Activated CD4-positive, alpha-beta memory T cell treated with anti-CD3 and anti-CD28 coated beads, Interleukin-2, amount 10 ng/mL, durations not matched to agents 7 days and 5 days (primary cell): ENCODE measurements around the gene LDB1. TPM values are rescaled to one million over a fixed set of nuclear protein-coding genes. Genes with fewer than 3 reads are reported as not detected.

Experiments
- CTCF ChIA-PET: fragments of 350-600 bp; sonication (Branson Sonifier 250); formaldehyde crosslinking; loops from one replicate; lab custom pipeline; 2021; ENCODE audit warnings: antibody characterized with exemption, inconsistent platforms; lab: Charles Lee
- POLR2A ChIA-PET: fragments of 350-600 bp; sonication (Branson Sonifier 250); formaldehyde crosslinking; loops from one replicate; lab custom pipeline; 2021; ENCODE audit warnings: antibody characterized with exemption; lab: Charles Lee
- DNase-seq: peaks from one replicate; pipeline ENCODE4 v3.0.0-alpha.2; 2020
- H3K27ac Mint-ChIP-seq: one replicate; pipeline ENCODE4 v1.8.0; 2021; ENCODE audit warnings: mild to moderate bottlenecking, mixed read lengths
- H3K27me3 Mint-ChIP-seq: one replicate; pipeline ENCODE4 v1.8.0; 2021; ENCODE audit warnings: mixed read lengths
- H3K36me3 Mint-ChIP-seq: one replicate; pipeline ENCODE4 v1.8.0; 2021; ENCODE audit warnings: low read depth, mixed read lengths
- H3K4me1 Mint-ChIP-seq: one replicate; pipeline ENCODE4 v1.8.0; 2021; ENCODE audit warnings: mixed read lengths
- H3K4me3 Mint-ChIP-seq: one replicate; pipeline ENCODE4 v1.8.0; 2021; ENCODE audit warnings: mild to moderate bottlenecking, mixed read lengths
- H3K9me3 Mint-ChIP-seq: one replicate; pipeline ENCODE4 v1.8.0; 2021; ENCODE audit warnings: mixed read lengths
- total RNA-seq, 2 experiments: library from RNA; stranded (reverse); gene quantifications; one replicate each; pipeline ENCODE4 v1.2.3, GENCODE V29; 2021

The LDB1 gene
- total RNA-seq, 2 experiments from 2014 or later = 81.3 to 83.1 TPM

DNA sequence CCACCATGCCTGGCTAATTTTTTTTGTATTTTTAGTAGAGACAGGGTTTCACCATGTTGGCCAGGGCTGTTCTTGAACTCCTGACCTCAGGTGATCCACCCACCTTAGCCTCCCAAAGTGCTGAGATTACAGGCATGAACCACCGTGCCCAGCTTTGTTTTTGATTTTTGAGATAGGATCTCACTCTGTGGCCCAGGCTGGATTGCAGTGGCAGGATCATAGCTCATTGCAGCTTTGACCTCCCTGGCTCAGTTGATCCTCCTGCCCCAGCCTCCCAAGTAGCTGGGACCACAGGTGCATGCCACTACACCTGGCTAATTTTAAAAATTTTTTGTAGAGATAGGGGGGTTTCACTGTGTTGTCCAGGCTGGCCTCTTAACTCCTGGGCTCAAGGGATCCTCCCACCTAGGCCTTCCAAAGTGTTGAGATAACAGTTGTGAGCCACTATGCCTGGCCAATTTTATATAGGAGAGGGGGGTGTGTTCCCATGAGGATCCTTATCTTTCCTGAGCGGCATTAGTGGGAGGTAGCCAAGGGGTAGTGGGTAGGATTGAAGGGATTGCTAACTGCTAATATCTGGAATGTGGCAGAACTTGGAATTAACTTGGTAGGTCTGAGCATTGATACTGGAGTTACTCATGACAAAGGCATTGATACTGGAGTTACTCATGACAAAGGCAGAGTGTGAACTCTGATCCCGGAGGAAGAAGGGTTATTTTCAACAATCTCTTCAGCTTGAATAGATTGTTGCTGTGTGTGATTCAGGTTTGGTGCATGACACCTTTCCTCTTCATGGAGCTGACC lies 31.0 kb upstream of the LDB1 start:
- Mint-ChIP-seq H3K9me3 (no peaks in the 10 kb centered on the region), H3K27me3 (no peaks in the 10 kb centered on the region), H3K27ac (peak overlapping the region; percentile 87), H3K4me3 (peak overlapping the region; percentile 90), H3K36me3 (peaks cover 59% of the 10 kb centered on the region), H3K4me1 (peaks cover 47% of the 10 kb centered on the region)
- CTCF ChIA-PET = interaction anchor here (0.9 to 3.4 kb wide), 7 partner anchors 9 to 201 kb away, joined by 3 to 18 read pairs (median 4); partner anchors contain the start of gene PPRC1
- POLR2A ChIA-PET = interaction anchor here (0.7 to 4.7 kb wide), 20 partner anchors 9 to 333 kb away, joined by 3 to 34 read pairs (median 4); partner anchors contain the start of genes FBXL15, HPS6 and OGA
- DNase-seq = no peak

GRCh38 chr10:102148275-102148674 lies 28.1 kb upstream of the LDB1 start:
- POLR2A ChIA-PET = interaction anchor here (1.1 to 1.6 kb wide), 3 partner anchors 9 to 34 kb away, joined by 3 to 7 read pairs (median 3); no protein-coding TSS in a partner anchor
- Mint-ChIP-seq H3K36me3 (peaks cover 65% of the 10 kb centered on the region), H3K4me1 (peaks cover 24% of the 10 kb centered on the region), H3K4me3 (no peak overlapping the region), H3K27me3 (no peaks in the 10 kb centered on the region), H3K9me3 (no peaks in the 10 kb centered on the region), H3K27ac (peak overlapping the region; percentile 56)
- DNase-seq = no peak
- CTCF ChIA-PET = interaction anchor here (1.0 kb wide), 1 partner anchor 13 kb away, joined by 4 read pairs; no protein-coding TSS in a partner anchor

- peak overlapping the region; percentile 42 for H3K27ac Mint-ChIP-seq
- peaks cover 68% of the 10 kb centered on the region for H3K36me3 Mint-ChIP-seq
- ChIA-PET CTCF (no interaction called here), POLR2A (interaction anchor here (1.6 to 2.1 kb wide), 3 partner anchors 8 to 13 kb away, joined by 7 to 9 read pairs (median 8); no protein-coding TSS in a partner anchor)
- no peak for DNase-seq
- H3K9me3 Mint-ChIP-seq = no peaks in the 10 kb centered on the region
- no peaks in the 10 kb centered on the region for H3K27me3 Mint-ChIP-seq
- H3K4me1 Mint-ChIP-seq = peaks cover 19% of the 10 kb centered on the region
- no peak overlapping the region for H3K4me3 Mint-ChIP-seq
These were observed 27.4 kb upstream of the LDB1 start for GRCh38 chr10:102147561-102147960.

- no peaks in the 10 kb centered on the region for H3K9me3 Mint-ChIP-seq
- CTCF ChIA-PET = no interaction called here
- DNase-seq = no peak
- no peaks in the 10 kb centered on the region for H3K27me3 Mint-ChIP-seq
- H3K27ac Mint-ChIP-seq = no peak overlapping the region
- H3K36me3 Mint-ChIP-seq = peaks cover 68% of the 10 kb centered on the region
- POLR2A ChIA-PET = interaction anchor here (1.6 to 2.1 kb wide), 2 partner anchors 9 to 12 kb away, joined by 8 to 9 read pairs; no protein-coding TSS in a partner anchor
- H3K4me1 Mint-ChIP-seq = peaks cover 16% of the 10 kb centered on the region
- no peak overlapping the region for H3K4me3 Mint-ChIP-seq
These were observed 26.8 kb upstream of the LDB1 start for GRCh38 chr10:102146971-102147428.

- CTCF ChIA-PET = interaction anchor here (0.6 to 1.2 kb wide), 2 partner anchors 10 to 28 kb away, joined by 3 read pairs; partner anchors contain the start of gene NOLC1
- Mint-ChIP-seq H3K9me3 (no peaks in the 10 kb centered on the region), H3K36me3 (peaks cover 65% of the 10 kb centered on the region), H3K4me3 (no peak overlapping the region), H3K4me1 (peaks cover 9% of the 10 kb centered on the region), H3K27me3 (no peaks in the 10 kb centered on the region), H3K27ac (no peak overlapping the region)
- no peak for DNase-seq
- POLR2A ChIA-PET = interaction anchor here (0.9 to 4.3 kb wide), 2 partner anchors 10 to 11 kb away, joined by 3 to 34 read pairs; partner anchors contain the start of gene NOLC1
These were observed 21.5 kb upstream of the LDB1 start for GRCh38 chr10:102141583-102142107.

DNA sequence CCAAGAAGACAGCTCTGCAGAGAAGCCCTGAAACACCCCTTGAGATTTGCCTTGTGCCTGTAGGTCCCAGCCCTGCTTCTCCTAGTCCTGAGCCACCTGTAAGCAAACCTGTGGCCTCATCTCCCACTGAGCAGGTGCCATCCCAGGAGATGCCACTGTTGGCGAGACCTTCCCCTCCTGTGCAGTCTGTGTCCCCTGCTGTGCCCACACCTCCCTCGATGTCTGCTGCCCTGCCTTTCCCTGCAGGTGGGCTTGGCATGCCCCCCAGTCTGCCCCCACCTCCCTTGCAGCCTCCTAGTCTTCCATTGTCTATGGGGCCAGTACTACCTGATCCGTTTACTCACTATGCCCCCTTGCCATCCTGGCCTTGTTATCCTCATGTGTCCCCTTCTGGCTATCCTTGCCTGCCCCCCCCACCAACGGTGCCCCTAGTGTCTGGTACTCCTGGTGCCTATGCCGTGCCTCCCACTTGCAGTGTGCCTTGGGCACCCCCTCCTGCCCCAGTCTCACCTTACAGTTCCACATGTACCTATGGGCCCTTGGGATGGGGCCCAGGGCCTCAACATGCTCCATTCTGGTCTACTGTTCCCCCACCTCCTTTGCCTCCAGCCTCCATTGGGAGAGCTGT lies 20.9 kb upstream of the LDB1 start:
- POLR2A ChIA-PET = interaction anchor here (4.3 kb wide), 1 partner anchor 11 kb away, joined by 34 read pairs; the partner anchor contains the start of gene NOLC1

DNA sequence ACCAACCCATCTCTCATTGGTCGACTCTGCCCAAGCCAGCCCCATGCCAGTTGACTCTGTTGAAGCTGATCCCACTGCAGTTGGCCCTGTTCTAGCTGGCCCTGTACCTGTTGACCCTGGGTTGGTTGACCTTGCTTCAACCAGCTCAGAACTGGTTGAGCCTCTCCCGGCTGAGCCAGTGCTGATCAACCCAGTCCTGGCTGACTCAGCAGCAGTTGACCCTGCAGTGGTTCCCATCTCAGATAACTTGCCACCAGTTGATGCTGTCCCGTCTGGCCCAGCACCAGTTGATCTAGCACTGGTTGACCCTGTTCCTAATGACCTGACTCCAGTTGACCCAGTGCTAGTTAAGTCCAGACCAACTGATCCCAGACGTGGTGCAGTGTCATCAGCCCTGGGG lies 20.1 kb upstream of the LDB1 start:
- Mint-ChIP-seq H3K27me3 (no peaks in the 10 kb centered on the region), H3K4me1 (peaks cover 22% of the 10 kb centered on the region), H3K4me3 (no peak overlapping the region), H3K27ac (no peak overlapping the region), H3K9me3 (no peaks in the 10 kb centered on the region), H3K36me3 (peaks cover 64% of the 10 kb centered on the region)
- CTCF ChIA-PET = no interaction called here
- POLR2A ChIA-PET = interaction anchor here (4.3 kb wide), 1 partner anchor 12 kb away, joined by 34 read pairs; the partner anchor contains the start of gene NOLC1
- DNase-seq = no peak

More for the DNA sequence above, 20.9 kb upstream of the LDB1 start:
- peaks cover 63% of the 10 kb centered on the region for H3K36me3 Mint-ChIP-seq
- no peaks in the 10 kb centered on the region for H3K27me3 Mint-ChIP-seq
- H3K4me3 Mint-ChIP-seq = no peak overlapping the region
- H3K4me1 Mint-ChIP-seq = peaks cover 14% of the 10 kb centered on the region
- no peaks in the 10 kb centered on the region for H3K9me3 Mint-ChIP-seq
- H3K27ac Mint-ChIP-seq = no peak overlapping the region
- CTCF ChIA-PET = interaction anchor here (0.6 kb wide), 1 partner anchor 28 kb away, joined by 3 read pairs; no protein-coding TSS in a partner anchor
- DNase-seq = no peak

GRCh38 chr10:102139281-102140110 lies 19.3 kb upstream of the LDB1 start:
- H3K27ac Mint-ChIP-seq = no peak overlapping the region

DNA sequence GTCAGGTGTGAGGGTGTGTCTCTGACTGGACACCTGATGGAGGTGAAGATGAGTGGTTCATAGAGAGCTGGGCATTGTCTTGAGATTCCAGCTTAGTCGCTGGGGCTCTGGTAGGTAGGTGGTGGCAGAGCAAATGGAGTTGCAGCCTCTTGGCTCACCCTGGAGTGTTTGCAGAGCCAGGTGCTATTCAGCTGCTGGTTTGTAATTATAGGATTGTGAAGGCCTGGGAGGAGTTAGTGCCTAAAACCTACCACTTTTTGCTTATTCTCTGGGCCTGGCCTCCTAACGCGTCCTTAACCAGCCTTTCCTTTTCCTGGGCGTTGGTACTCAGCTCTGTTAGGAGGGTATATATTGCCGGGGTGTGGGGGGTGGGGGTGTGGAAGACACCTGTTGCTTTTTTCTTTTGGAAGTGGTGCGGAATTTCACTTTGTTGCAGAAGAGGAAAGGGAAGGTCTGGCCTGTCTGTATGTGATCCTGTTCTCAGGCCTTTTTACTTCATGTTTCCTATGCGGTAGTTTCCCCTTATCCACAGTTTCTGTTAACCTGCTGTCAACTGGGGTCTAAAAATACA lies 15.9 kb upstream of the LDB1 start:
- peak overlapping the region; percentile 52 for H3K27ac Mint-ChIP-seq
- H3K4me3 Mint-ChIP-seq = no peak overlapping the region
- DNase-seq = no peak
- no peaks in the 10 kb centered on the region for H3K9me3 Mint-ChIP-seq
- H3K27me3 Mint-ChIP-seq = no peaks in the 10 kb centered on the region
- ChIA-PET POLR2A (interaction anchor here (1.0 to 2.1 kb wide), 9 partner anchors 11 to 318 kb away, joined by 3 to 9 read pairs (median 6); partner anchors contain the start of gene OGA), CTCF (interaction anchor here (0.6 to 3.7 kb wide), 5 partner anchors 8 to 258 kb away, joined by 3 to 16 read pairs (median 3); partner anchors contain the start of gene NOLC1)
- peaks cover 49% of the 10 kb centered on the region for H3K36me3 Mint-ChIP-seq
- H3K4me1 Mint-ChIP-seq = peaks cover 46% of the 10 kb centered on the region

More at GRCh38 chr10:102139281-102140110, 19.3 kb upstream of the LDB1 start:
- peaks cover 29% of the 10 kb centered on the region for H3K4me1 Mint-ChIP-seq
- H3K36me3 Mint-ChIP-seq = peaks cover 65% of the 10 kb centered on the region
- H3K27me3 Mint-ChIP-seq = no peaks in the 10 kb centered on the region
- CTCF ChIA-PET = interaction anchor here (1.0 kb wide), 1 partner anchor 92 kb away, joined by 3 read pairs; no protein-coding TSS in a partner anchor
- H3K4me3 Mint-ChIP-seq = no peak overlapping the region
- DNase-seq = no peak
- H3K9me3 Mint-ChIP-seq = no peaks in the 10 kb centered on the region
- POLR2A ChIA-PET = interaction anchor here (1.2 to 4.3 kb wide), 3 partner anchors 9 to 21 kb away, joined by 7 to 34 read pairs (median 8); partner anchors contain the start of gene NOLC1

DNA sequence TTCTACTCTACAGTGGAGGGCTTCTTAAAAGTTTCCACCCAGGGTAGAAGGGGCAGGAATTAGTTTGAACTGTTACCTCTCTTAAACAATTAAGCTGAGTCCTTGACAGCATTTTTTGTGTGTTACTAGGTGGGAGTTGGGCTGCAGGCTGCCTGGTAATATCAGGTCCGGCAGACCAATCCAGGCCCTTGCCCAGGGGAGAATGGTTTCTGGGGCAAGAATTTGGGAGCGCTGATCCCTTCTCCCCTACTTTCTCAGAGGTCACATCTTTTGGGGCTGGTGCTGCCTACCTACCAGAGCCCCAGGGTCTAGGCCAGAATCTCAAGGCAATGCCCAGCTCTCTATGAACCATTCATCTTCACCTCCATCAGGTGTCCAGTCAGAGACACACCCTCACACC lies 14.2 kb upstream of the LDB1 start:
- no peak for DNase-seq
- Mint-ChIP-seq H3K27me3 (no peaks in the 10 kb centered on the region), H3K36me3 (peaks cover 33% of the 10 kb centered on the region), H3K4me1 (peaks cover 46% of the 10 kb centered on the region), H3K4me3 (peak overlapping the region; percentile 98), H3K27ac (peak overlapping the region; percentile 81), H3K9me3 (no peaks in the 10 kb centered on the region)
- CTCF ChIA-PET = interaction anchor here (1.3 to 3.7 kb wide), 4 partner anchors 14 to 35 kb away, joined by 3 to 16 read pairs (median 4); partner anchors contain the start of gene NOLC1
- POLR2A ChIA-PET = interaction anchor here (0.8 to 2.1 kb wide), 5 partner anchors 12 to 26 kb away, joined by 4 to 9 read pairs (median 7); no protein-coding TSS in a partner anchor
